KMS-11 (cell line): ENCODE measurements around the gene MAMDC2.

Experiments
- H2AFZ ChIP-seq: fragments of 200-600 bp; sonication (generic); 2 replicates; pipeline ENCODE4 v1.6.1; 2016; ENCODE audit warnings: antibody characterized with exemption, mixed run types, low read depth
- H3K27ac ChIP-seq: fragments of 200-600 bp; sonication (generic); 2 replicates; pipeline ENCODE4 v1.6.1; 2016; ENCODE audit warnings: mild to moderate bottlenecking, mixed run types
- H3K27me3 ChIP-seq: fragments of 200-600 bp; sonication (generic); 2 replicates; pipeline ENCODE4 v1.6.1; 2017; ENCODE audit warnings: mild to moderate bottlenecking, low read depth, mixed run types, moderate library complexity; ENCODE audit not compliant: insufficient read depth
- H3K36me3 ChIP-seq: fragments of 200-600 bp; sonication (generic); 2 replicates; pipeline ENCODE4 v1.6.1; 2017; ENCODE audit warnings: mild to moderate bottlenecking, mixed run types; ENCODE audit not compliant: insufficient read depth
- H3K4me1 ChIP-seq: fragments of 200-600 bp; sonication (generic); 2 replicates; pipeline ENCODE4 v1.6.1; 2016; ENCODE audit warnings: mild to moderate bottlenecking, low read depth, mixed run types; ENCODE audit not compliant: poor library complexity, severe bottlenecking
- H3K4me2 ChIP-seq: fragments of 200-600 bp; sonication (generic); 2 replicates; pipeline ENCODE4 v1.7.0; 2016; ENCODE audit warnings: mild to moderate bottlenecking, mixed run types
- H3K4me3 ChIP-seq: fragments of 200-600 bp; sonication (generic); IDR thresholded peaks from 2 replicates; pipeline ENCODE4 v1.6.1; 2017; ENCODE audit warnings: low read depth, low read length, mixed read lengths; ENCODE audit not compliant: insufficient read depth
- H3K79me2 ChIP-seq: fragments of 200-600 bp; sonication (generic); 2 replicates; pipeline ENCODE4 v1.6.1; 2016; ENCODE audit warnings: low read depth, mixed run types; ENCODE audit not compliant: insufficient read depth
- H3K9ac ChIP-seq: fragments of 200-600 bp; sonication (generic); 2 replicates; pipeline ENCODE4 v1.6.1; 2016; ENCODE audit warnings: mild to moderate bottlenecking, mixed run types
- H4K20me1 ChIP-seq: fragments of 200-600 bp; sonication (generic); 2 replicates; pipeline ENCODE4 v1.6.1; 2016; ENCODE audit warnings: mild to moderate bottlenecking, mixed run types; ENCODE audit not compliant: insufficient read depth
- CTCF ChIP-seq: fragments of 200-600 bp; sonication (generic); conservative IDR thresholded peaks from 2 replicates; pipeline ENCODE4 v1.6.1; 2017; ENCODE audit warnings: low read depth, mild to moderate bottlenecking, antibody characterized with exemption, low read length, moderate library complexity, mixed read lengths

MAMDC2 gene

GRCh38 chr9:70054521-70054920, 10.9 kb downstream of the MAMDC2 start:
- Histone ChIP-seq H3K27ac (no peak overlapping the region), H3K4me2 (no peak overlapping the region), H3K36me3 (no peaks in the 10 kb centered on the region), H3K27me3 (no peaks in the 10 kb centered on the region), H4K20me1 (no peaks in the 10 kb centered on the region), H3K79me2 (no peaks in the 10 kb centered on the region), H3K9ac (no peak overlapping the region), H3K4me1 (no peaks in the 10 kb centered on the region), H3K4me3 (no peak overlapping the region), H2AFZ (no peak overlapping the region)
- TF ChIP-seq CTCF: no peak

GRCh38 chr9:70055406-70056210, 12.0 kb downstream of the MAMDC2 start:
- Histone ChIP-seq H3K79me2 (no peaks in the 10 kb centered on the region), H3K36me3 (no peaks in the 10 kb centered on the region), H3K27me3 (no peaks in the 10 kb centered on the region), H3K4me1 (no peaks in the 10 kb centered on the region), H4K20me1 (no peaks in the 10 kb centered on the region), H2AFZ (no peak overlapping the region), H3K4me2 (no peak overlapping the region), H3K9ac (no peak overlapping the region), H3K27ac (no peak overlapping the region), H3K4me3 (no peak overlapping the region)
- no peak for TF ChIP-seq CTCF

GRCh38 chr9:70056211-70056944, 12.7 kb downstream of the MAMDC2 start:
- Histone ChIP-seq H3K79me2 (no peaks in the 10 kb centered on the region), H2AFZ (no peak overlapping the region), H3K9ac (no peak overlapping the region), H3K4me1 (no peaks in the 10 kb centered on the region), H3K36me3 (no peaks in the 10 kb centered on the region), H4K20me1 (no peaks in the 10 kb centered on the region), H3K27ac (no peak overlapping the region), H3K27me3 (no peaks in the 10 kb centered on the region), H3K4me2 (no peak overlapping the region), H3K4me3 (no peak overlapping the region)
- TF ChIP-seq CTCF: no peak

GRCh38 chr9:70058569-70059116, 15.0 kb downstream of the MAMDC2 start:
- Histone ChIP-seq H3K27ac (no peak overlapping the region), H2AFZ (no peak overlapping the region), H3K36me3 (no peaks in the 10 kb centered on the region), H3K79me2 (no peaks in the 10 kb centered on the region), H3K9ac (no peak overlapping the region), H3K4me3 (no peak overlapping the region), H4K20me1 (no peaks in the 10 kb centered on the region), H3K27me3 (no peaks in the 10 kb centered on the region), H3K4me2 (no peak overlapping the region), H3K4me1 (no peaks in the 10 kb centered on the region)
- TF ChIP-seq CTCF: no peak
